VCaP (cell line): ENCODE results near the gene KCNC1.

ENCODE experiments used
- H3K27ac ChIP-seq: fragments of 450-650 bp; 2 replicates; pipeline ENCODE4 v1.5.1; 2017
- TF ChIP-seq, protein P1 (sequence below): fragments of 450-650 bp; conservative IDR thresholded peaks from 2 replicates; pipeline ENCODE4 v1.5.1; 2017; ENCODE audit warnings: mild to moderate bottlenecking, moderate library complexity

KCNC1 gene

DNA sequence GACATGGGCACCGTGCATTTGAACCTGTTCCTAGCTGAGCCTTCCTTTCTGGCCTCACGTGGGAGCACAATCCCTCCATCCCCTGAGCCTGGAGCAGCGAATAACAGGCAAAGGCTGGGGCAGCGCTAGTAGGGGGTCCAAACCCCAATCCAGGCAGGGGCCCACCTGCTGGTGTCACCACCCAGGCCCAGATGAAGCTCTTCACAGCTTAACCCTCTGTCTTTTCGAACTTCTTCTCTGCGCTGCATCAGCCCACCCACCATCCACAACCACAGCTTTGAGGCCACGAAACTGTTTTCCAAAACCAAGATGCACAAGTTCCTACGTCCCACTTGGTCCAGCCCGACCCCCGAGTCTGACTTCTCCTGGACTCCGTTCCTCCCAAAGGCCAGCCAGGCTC, 11.5 kb downstream of the KCNC1 start:
- no peak overlapping the region for H3K27ac ChIP-seq
- TF ChIP-seq, protein P1, sequence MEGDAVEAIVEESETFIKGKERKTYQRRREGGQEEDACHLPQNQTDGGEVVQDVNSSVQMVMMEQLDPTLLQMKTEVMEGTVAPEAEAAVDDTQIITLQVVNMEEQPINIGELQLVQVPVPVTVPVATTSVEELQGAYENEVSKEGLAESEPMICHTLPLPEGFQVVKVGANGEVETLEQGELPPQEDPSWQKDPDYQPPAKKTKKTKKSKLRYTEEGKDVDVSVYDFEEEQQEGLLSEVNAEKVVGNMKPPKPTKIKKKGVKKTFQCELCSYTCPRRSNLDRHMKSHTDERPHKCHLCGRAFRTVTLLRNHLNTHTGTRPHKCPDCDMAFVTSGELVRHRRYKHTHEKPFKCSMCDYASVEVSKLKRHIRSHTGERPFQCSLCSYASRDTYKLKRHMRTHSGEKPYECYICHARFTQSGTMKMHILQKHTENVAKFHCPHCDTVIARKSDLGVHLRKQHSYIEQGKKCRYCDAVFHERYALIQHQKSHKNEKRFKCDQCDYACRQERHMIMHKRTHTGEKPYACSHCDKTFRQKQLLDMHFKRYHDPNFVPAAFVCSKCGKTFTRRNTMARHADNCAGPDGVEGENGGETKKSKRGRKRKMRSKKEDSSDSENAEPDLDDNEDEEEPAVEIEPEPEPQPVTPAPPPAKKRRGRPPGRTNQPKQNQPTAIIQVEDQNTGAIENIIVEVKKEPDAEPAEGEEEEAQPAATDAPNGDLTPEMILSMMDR = no peak

DNA sequence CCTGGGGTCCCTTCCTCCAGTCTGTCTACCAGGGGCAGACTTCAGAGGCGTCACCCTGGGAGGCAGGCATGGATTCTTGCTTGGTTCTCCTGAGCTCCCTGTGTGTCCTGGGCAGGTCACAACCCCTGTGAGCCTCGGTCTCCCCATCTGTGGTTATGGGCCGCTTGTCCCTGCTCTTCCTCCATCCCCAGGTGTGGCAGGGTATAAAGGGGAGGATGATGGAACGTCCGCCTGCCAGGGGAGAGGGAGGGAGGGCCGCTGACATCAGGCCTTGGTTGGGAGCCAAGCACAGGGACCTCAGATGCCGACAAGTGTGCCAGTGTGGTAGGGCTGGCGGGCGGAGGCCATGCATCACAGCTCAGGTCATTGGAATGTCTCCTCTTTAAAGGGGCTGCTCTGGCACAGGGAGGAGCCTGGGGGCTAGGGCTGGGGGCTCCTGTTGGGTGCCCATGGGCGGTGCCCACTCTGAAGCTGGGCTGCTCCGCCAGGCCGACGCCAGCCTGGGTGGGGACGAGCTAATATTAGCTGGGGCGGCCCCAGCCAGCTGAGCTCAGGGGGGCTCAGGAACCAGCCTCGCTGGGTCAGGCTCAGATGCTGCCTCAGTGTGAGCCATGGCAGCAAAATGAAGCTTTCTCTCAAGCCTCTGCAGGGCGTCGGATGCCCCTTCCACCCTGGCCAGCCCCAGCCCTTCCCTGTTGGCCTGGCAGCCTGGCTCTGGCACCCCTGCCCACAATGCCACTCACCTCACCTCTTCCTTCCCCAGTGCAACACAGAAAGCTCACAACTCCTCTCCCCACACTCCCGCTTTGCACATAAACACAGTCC, 12.8 kb downstream of the KCNC1 start:
- H3K27ac ChIP-seq = no peak overlapping the region
- TF ChIP-seq, protein P1 = no peak

DNA sequence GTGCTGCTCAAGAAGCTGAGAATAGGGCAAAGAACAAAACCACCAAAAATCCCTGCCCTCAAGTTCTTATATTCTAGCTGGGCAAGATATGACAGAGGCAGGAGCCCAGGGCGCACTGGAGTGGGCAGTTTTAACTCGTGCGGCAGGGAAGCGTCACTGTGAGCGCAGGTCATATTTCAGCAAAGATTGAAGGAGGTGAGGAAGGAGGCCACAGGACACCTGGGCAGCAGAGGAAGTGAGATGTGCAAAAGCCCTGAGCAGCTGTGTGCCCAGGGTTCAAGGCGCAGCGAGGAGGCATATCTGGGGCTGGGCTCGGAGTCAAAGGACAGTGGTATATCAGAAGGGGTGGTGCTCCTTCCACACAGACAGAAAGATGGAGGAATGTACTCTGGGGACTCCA, 13.5 kb downstream of the KCNC1 start:
- TF ChIP-seq, protein P1 = no peak

DNA sequence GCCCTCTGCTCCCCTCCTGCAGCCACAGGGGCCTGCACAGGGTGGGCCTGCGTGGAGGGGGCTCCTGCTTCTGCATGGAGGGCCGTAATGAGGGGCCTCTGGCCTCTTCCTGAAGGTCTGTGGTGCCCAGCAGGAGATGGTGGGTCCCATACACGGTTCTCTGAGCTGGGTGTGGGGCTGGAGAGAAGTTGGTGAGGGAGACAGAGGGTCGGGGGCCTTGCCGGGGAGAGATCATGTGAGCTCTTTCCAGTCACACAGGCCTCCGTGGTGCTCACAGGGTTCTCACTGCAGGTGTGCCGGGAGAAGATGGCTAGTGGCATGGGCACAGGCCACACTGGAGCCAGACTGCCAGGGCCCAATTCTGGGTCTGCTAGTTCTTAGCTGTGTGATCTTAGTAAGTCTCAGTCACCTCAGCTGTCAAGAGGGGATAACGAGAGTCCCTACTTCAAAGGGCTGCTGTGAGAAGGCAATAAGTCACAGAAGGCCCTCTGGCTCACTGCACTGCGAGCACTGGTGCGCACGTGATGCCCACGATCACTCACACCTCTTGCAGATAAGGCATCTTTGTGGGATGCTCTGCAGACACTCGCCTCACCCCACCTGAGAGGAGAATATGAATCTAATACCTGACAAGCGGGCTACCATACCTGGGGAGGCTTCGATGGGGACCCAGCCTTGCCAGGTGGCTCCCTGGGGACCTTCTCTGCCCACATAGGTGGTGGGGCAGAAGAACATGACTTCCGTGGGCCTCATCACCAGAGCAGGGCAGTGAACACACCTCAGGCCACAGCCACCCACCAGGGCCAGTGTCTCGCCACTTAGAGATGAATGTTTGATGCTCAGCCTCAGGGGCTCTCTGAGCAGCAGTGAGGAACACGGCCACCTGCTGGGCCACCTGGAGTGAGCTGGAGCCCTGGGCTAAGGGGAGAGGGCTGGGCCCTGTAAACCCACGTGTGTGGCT, 14.5 kb downstream of the KCNC1 start:
- H3K27ac ChIP-seq = no peak overlapping the region
- TF ChIP-seq, protein P1 = no peak

More for the DNA sequence above, 13.5 kb downstream of the KCNC1 start:
- H3K27ac ChIP-seq = no peak overlapping the region

DNA sequence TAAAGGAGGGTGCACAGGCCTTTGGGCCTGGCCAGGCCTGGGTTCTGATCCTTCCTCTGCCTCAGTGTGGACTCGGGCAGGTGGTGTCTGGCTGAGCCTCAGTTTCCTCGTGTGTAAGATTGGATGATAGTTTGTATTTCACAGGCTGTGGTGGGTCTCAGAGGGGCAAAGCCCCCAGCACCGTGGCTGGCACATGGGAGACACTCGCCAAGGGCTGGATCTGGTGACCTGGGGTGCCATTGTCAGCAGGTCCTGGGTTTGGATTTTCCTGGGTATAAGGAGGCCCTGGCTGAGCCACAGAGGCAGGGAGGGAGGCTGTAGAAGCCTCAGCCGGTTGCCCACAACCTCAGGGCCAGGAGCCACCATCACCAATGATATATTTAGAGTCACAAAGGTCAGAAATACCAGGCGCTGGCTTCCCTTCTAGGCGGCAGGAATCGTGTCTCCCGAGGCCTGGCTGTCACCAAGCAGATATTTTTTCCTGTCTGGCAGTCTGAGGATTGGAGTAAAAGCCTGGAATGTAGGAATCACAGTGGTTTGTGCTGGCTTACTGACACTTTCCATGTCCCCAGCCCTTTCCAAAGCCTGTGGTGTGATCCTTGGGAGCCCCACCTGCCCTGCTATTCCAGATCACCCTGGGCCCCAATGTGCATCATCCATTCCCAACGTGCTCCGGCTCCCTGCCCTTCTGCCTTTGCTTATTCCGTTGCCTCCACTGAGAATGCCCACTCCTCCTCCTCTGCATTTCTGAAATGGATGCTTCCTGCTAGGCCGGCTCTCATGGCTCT, 15.6 kb downstream of the KCNC1 start:
- TF ChIP-seq, protein P1 = no peak

DNA sequence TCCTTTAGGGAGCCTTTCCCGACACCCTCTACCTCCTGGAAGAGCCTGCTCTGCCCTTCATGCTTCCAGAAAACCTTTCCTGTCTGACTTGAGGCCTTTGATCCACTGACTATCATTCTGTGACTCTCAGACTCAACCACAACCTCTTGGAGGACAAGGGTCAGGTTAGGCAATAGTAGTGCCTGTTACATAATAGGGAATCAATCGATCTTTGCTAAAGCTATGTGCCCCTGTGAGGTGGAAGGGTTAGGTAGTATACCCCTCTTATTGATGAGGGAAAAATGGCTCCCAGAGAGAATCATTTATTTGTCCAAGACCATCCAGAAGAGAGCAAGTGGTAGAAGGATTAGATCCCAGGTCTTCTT, 16.2 kb downstream of the KCNC1 start:
- TF ChIP-seq, protein P1 = no peak
- H3K27ac ChIP-seq = no peak overlapping the region

More for the DNA sequence above, 15.6 kb downstream of the KCNC1 start:
- no peak overlapping the region for H3K27ac ChIP-seq
